Measurements from ENCODE around the gene THG1L.
"Not testable (repeated sequence)": the region's sequence is repeated elsewhere in the genome, so short reads cannot be mapped to it uniquely, and the experiment has no call there.

Gene THG1L

GRCh38 chr5:157731272-157732129, at the start of gene THG1L:
TSS of gene THG1L (plus strand) at chr5:157731420. CDS start at chr5:157731441, 21 bp downstream.
- peak within 1 kb of the TSS; percentile 94 for H3K4me3 Mint-ChIP-seq
- no peaks in the 10 kb centered on the region for H3K9me3 Mint-ChIP-seq
- DNase-seq (peak; percentile 98), ATAC-seq (peak; percentile 98)
- H3K27ac Mint-ChIP-seq, result peak within 1 kb of the TSS; percentile 99
- no peaks in the 10 kb centered on the region for H3K27me3 Mint-ChIP-seq
- peaks cover 35% of the 10 kb centered on the region for H3K4me1 Mint-ChIP-seq
- H3K36me3 Mint-ChIP-seq (ENCODE audit: low read depth), result peaks cover 21% of the 10 kb centered on the region

GRCh38 chr5:157682257-157682656, 49.0 kb upstream of the THG1L start:
- Mint-ChIP-seq H3K27ac (no peak overlapping the region), H3K9me3 (no peaks in the 10 kb centered on the region), H3K4me1 (no peaks in the 10 kb centered on the region), H3K4me3 (no peak overlapping the region), H3K36me3 (ENCODE audit: low read depth) (no peaks in the 10 kb centered on the region), H3K27me3 (no peaks in the 10 kb centered on the region)
- ATAC-seq, result no peak
- DNase-seq, result no peak

- not testable (repeated sequence) for H3K36me3 Mint-ChIP-seq (ENCODE audit: low read depth); H3K27ac Mint-ChIP-seq; DNase-seq; H3K27me3 Mint-ChIP-seq; H3K4me1 Mint-ChIP-seq; H3K4me3 Mint-ChIP-seq; ATAC-seq; H3K9me3 Mint-ChIP-seq
Observed at GRCh38 chr5:157686276-157687197, 44.7 kb upstream of the THG1L start.

GRCh38 chr5:157687198-157687554, 44.0 kb upstream of the THG1L start:
- no peak for DNase-seq
- H3K4me3 Mint-ChIP-seq, result no peak overlapping the region
- H3K4me1 Mint-ChIP-seq, result no peaks in the 10 kb centered on the region
- no peak for ATAC-seq
- H3K9me3 Mint-ChIP-seq, result peaks cover 6% of the 10 kb centered on the region
- no peak overlapping the region for H3K27ac Mint-ChIP-seq
- peaks cover 7% of the 10 kb centered on the region for H3K27me3 Mint-ChIP-seq
- H3K36me3 Mint-ChIP-seq (ENCODE audit: low read depth), result no peaks in the 10 kb centered on the region

DNA sequence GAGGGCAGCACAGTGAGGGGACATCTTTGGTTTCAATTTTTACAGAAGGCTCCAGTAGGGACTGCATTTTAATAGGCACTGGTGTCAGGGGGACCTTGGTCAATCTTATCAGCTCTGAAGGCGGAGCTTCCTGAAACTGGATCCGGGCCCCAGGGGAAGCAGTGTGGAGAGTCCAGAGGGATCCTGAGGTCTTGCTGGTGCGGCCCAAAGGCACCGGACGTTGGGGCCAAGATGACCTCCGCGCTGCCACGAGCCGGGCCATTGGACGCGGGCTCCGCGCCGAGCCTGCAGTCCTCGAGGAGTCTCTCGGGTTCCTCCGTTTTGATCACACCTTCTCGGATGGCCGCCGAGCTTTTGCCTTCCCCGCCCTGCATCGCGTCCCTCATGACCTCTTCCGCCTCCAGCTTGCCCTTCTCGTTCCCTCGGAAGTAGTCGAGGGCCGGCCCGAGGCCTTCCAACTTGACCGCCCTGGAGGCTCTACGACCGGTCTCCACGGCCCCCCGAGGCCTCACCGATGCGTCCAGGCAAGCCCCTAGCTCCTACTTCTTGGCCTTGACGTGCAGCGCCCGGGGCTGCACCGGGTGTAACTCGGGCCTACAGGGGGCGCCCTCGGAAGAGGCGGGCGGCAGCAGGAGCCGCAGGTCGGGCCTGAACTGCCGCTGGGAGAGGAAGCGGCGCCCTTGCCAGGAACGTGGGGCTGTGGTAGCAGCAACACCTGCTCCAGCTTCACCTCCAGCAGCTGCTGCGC, 41.1 kb upstream of the THG1L start:
- no peaks in the 10 kb centered on the region for H3K4me1 Mint-ChIP-seq
- peak; percentile 59 for ATAC-seq
- peaks cover 8% of the 10 kb centered on the region for H3K27me3 Mint-ChIP-seq
- peak; percentile 39 for DNase-seq
- peaks cover 6% of the 10 kb centered on the region for H3K9me3 Mint-ChIP-seq
- no peak overlapping the region for H3K4me3 Mint-ChIP-seq
- no peaks in the 10 kb centered on the region for H3K36me3 Mint-ChIP-seq (ENCODE audit: low read depth)
- H3K27ac Mint-ChIP-seq, result no peak overlapping the region

- Mint-ChIP-seq H3K9me3 (peaks cover 6% of the 10 kb centered on the region), H3K27ac (no peak overlapping the region), H3K36me3 (ENCODE audit: low read depth) (no peaks in the 10 kb centered on the region), H3K27me3 (peaks cover 8% of the 10 kb centered on the region), H3K4me1 (no peaks in the 10 kb centered on the region), H3K4me3 (no peak overlapping the region)
- ATAC-seq (no peak), DNase-seq (no peak)
Observed at GRCh38 chr5:157690690-157691433, 40.4 kb upstream of the THG1L start.

- peaks cover 11% of the 10 kb centered on the region for H3K9me3 Mint-ChIP-seq
- not testable (repeated sequence) for ATAC-seq; DNase-seq; H3K4me3 Mint-ChIP-seq; H3K4me1 Mint-ChIP-seq; H3K27ac Mint-ChIP-seq; H3K36me3 Mint-ChIP-seq (ENCODE audit: low read depth)
- peaks cover 11% of the 10 kb centered on the region for H3K27me3 Mint-ChIP-seq
Observed at GRCh38 chr5:157693816-157694215, 37.4 kb upstream of the THG1L start.

GRCh38 chr5:157696154-157696553, 35.1 kb upstream of the THG1L start:
- not testable (repeated sequence) for H3K36me3 Mint-ChIP-seq (ENCODE audit: low read depth); H3K27me3 Mint-ChIP-seq; DNase-seq; H3K4me3 Mint-ChIP-seq; ATAC-seq; H3K27ac Mint-ChIP-seq; H3K4me1 Mint-ChIP-seq
- peaks cover 11% of the 10 kb centered on the region for H3K9me3 Mint-ChIP-seq

- not testable (repeated sequence) for H3K36me3 Mint-ChIP-seq (ENCODE audit: low read depth); H3K27me3 Mint-ChIP-seq; ATAC-seq; DNase-seq; H3K4me1 Mint-ChIP-seq; H3K4me3 Mint-ChIP-seq; H3K9me3 Mint-ChIP-seq; H3K27ac Mint-ChIP-seq
Observed at GRCh38 chr5:157698674-157699073, 32.5 kb upstream of the THG1L start.

GRCh38 chr5:157703736-157704135, 27.5 kb upstream of the THG1L start:
- no peak overlapping the region for H3K4me3 Mint-ChIP-seq
- DNase-seq (no peak), ATAC-seq (no peak)
- no peaks in the 10 kb centered on the region for H3K36me3 Mint-ChIP-seq (ENCODE audit: low read depth)
- peaks cover 14% of the 10 kb centered on the region for H3K27me3 Mint-ChIP-seq
- H3K27ac Mint-ChIP-seq, result no peak overlapping the region
- H3K4me1 Mint-ChIP-seq, result no peaks in the 10 kb centered on the region
- peaks cover 4% of the 10 kb centered on the region for H3K9me3 Mint-ChIP-seq

DNA sequence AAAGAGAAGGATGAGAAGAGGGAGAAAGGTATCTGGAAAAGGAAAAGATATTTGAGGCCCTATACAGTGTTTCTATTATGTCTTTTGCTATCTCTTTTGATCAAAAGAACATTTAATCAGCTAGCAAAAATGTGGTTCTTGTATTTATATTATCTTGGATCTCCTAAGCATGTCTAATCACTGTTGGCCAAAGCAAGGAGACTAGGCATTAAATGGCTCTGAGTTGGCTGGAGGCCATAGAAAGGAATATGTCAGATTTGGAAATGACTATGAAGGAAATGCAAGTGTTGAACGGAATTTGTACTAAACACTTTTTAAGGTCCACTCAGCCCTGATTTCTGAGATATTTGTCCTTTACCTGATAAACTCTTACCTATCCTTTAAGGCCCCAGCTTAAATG, 22.4 kb upstream of the THG1L start:
- no peak overlapping the region for H3K27ac Mint-ChIP-seq
- no peaks in the 10 kb centered on the region for H3K36me3 Mint-ChIP-seq (ENCODE audit: low read depth)
- DNase-seq, result no peak
- no peaks in the 10 kb centered on the region for H3K4me1 Mint-ChIP-seq
- H3K4me3 Mint-ChIP-seq, result no peak overlapping the region
- peaks cover 16% of the 10 kb centered on the region for H3K27me3 Mint-ChIP-seq
- no peak for ATAC-seq
- no peaks in the 10 kb centered on the region for H3K9me3 Mint-ChIP-seq

- peaks cover 16% of the 10 kb centered on the region for H3K27me3 Mint-ChIP-seq
- ATAC-seq (no peak), DNase-seq (no peak)
- no peak overlapping the region for H3K27ac Mint-ChIP-seq
- H3K4me1 Mint-ChIP-seq, result no peaks in the 10 kb centered on the region
- no peaks in the 10 kb centered on the region for H3K9me3 Mint-ChIP-seq
- H3K4me3 Mint-ChIP-seq, result no peak overlapping the region
- H3K36me3 Mint-ChIP-seq (ENCODE audit: low read depth), result no peaks in the 10 kb centered on the region
Observed at GRCh38 chr5:157709346-157709745, 21.9 kb upstream of the THG1L start.

DNA sequence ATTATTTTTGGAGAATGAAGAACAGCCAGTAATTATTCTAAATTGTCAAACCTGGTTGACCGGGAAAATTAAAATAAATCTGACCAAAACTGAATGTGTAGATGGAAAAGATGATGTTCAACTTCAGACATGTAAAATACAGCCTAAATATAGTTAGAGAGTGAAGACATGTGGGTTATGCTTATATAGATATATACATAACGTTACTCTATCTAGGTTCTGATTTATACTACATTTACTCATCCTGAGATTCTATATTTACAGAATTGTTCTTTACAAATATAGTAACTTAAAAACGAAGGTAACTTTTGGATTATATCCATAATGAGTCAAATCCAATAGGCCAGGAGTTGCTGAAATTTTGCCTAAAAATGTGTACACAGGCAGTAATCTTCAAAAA, 20.8 kb upstream of the THG1L start:
- no peak for DNase-seq
- ATAC-seq, result no peak
- no peaks in the 10 kb centered on the region for H3K4me1 Mint-ChIP-seq
- H3K27ac Mint-ChIP-seq, result no peak overlapping the region
- H3K27me3 Mint-ChIP-seq, result peaks cover 9% of the 10 kb centered on the region
- H3K9me3 Mint-ChIP-seq, result no peaks in the 10 kb centered on the region
- no peak overlapping the region for H3K4me3 Mint-ChIP-seq
- no peaks in the 10 kb centered on the region for H3K36me3 Mint-ChIP-seq (ENCODE audit: low read depth)

- H3K4me3 Mint-ChIP-seq, result no peak overlapping the region
- H3K27me3 Mint-ChIP-seq, result peaks cover 8% of the 10 kb centered on the region
- no peak overlapping the region for H3K27ac Mint-ChIP-seq
- ATAC-seq (no peak), DNase-seq (no peak)
- H3K36me3 Mint-ChIP-seq (ENCODE audit: low read depth), result no peaks in the 10 kb centered on the region
- H3K9me3 Mint-ChIP-seq, result no peaks in the 10 kb centered on the region
- H3K4me1 Mint-ChIP-seq, result no peaks in the 10 kb centered on the region
Observed at GRCh38 chr5:157710882-157711281, 20.3 kb upstream of the THG1L start.

Data from activated naive CD8-positive, alpha-beta T cell treated with anti-CD3 and anti-CD28 coated beads, Interleukin-2, amount 50 U/mL, for 24 hours (primary cell).